Peyer's patch (tissue), 4 donors: ENCODE measurements around the gene IBSP. TPM values are rescaled to one million over a fixed set of nuclear protein-coding genes. Genes with fewer than 3 reads are reported as not detected.

Experiments
- DNase-seq, 3 donors: peaks; one replicate each; pipeline ENCODE4 v3.0.0-alpha.2; 2017 to 2019
- H3K27ac ChIP-seq, 4 donors: fragments of 200-600 bp; sonication (generic); one replicate each; pipeline ENCODE4 v1.5.1; 2016 to 2019
- H3K27me3 ChIP-seq, 2 donors: fragments of 200-600 bp; sonication (generic); one replicate each; pipeline ENCODE4 v1.5.1; 2019
- H3K36me3 ChIP-seq, 3 donors: fragments of 200-600 bp; sonication (generic); one replicate each; pipeline ENCODE4 v1.5.1; 2016 to 2019
- H3K4me1 ChIP-seq, 4 donors: fragments of 200-600 bp; sonication (generic); one replicate each; pipeline ENCODE4 v1.5.1; 2016 to 2019
- H3K4me3 ChIP-seq, 4 donors: fragments of 200-600 bp; sonication (generic); 1 replicate in 3 of 4; 2 replicates in 1 of 4; pipeline ENCODE4 v1.5.1; 2016 to 2019; ENCODE audit warnings: mild to moderate bottlenecking in 1 of 4
- H3K9me3 ChIP-seq, 4 donors: fragments of 200-600 bp; sonication (generic); one replicate each; pipeline ENCODE4 v1.5.1; 2016 to 2019; ENCODE audit warnings: mild to moderate bottlenecking in 1 of 4
- CTCF ChIP-seq, 6 experiments: fragments of 450-650 bp in 4 of 6; fragments of 200-600 bp in 2 of 6; sonication (generic) in 1 of 6; IDR thresholded peaks; one replicate each; pipeline ENCODE4 v1.5.1; 2017 to 2019; ENCODE audit warnings: antibody characterized with exemption in 6 of 6, mild to moderate bottlenecking in 3 of 6, moderate library complexity in 1 of 6
- POLR2A ChIP-seq, 2 donors: fragments of 450-650 bp; IDR thresholded peaks; one replicate each; pipeline ENCODE4 v1.5.1; 2017; ENCODE audit warnings: antibody characterized with exemption in 2 of 2, mild to moderate bottlenecking in 2 of 2, moderate library complexity in 2 of 2
- total RNA-seq, 4 donors: library from RNA; depleted of rRNA; stranded (reverse); fragments of >200 nt; gene quantifications; one replicate each; pipeline ENCODE4 v1.1.0, GENCODE V29; 2016

Gene IBSP
- total RNA-seq, 4 donors from 2014 or later, result not detected

GRCh38 chr4:87846226-87846625 lies 46.9 kb downstream of the IBSP start:
- TF ChIP-seq POLR2A (IDR thresholded peaks at IDR 0.05) (no peak), CTCF (IDR thresholded peaks at IDR 0.05) (no peak)
- H3K36me3 ChIP-seq, result no peaks in the 10 kb centered on the region

GRCh38 chr4:87848622-87849351 lies 49.4 kb downstream of the IBSP start:
- Histone ChIP-seq H3K9me3 (no peaks in the 10 kb centered on the region), H3K27ac (no peak overlapping the region), H3K27me3 (no peaks in the 10 kb centered on the region), H3K4me1 (peaks cover 0 to 4% (median 0%) of the 10 kb centered on the region in 4 donors), H3K36me3 (no peaks in the 10 kb centered on the region), H3K4me3 (no peak overlapping the region)
- DNase-seq, result peak in 2 of 3 donors; percentile 24 to 57
- no peak for TF ChIP-seq POLR2A (IDR thresholded peaks at IDR 0.05)
- peak in 5 of 6 experiments; percentile 28 to 53 (median 49) for TF ChIP-seq CTCF (IDR thresholded peaks at IDR 0.05)

More at GRCh38 chr4:87846226-87846625, 46.9 kb downstream of the IBSP start:
- DNase-seq, result no peak
- Histone ChIP-seq H3K27ac (no peak overlapping the region), H3K4me3 (no peak overlapping the region), H3K9me3 (no peaks in the 10 kb centered on the region), H3K27me3 (no peaks in the 10 kb centered on the region), H3K4me1 (peaks cover 0 to 4% (median 0%) of the 10 kb centered on the region in 4 donors)

- no peak for DNase-seq
- H3K4me3 ChIP-seq, result no peak overlapping the region
- H3K36me3 ChIP-seq, result no peaks in the 10 kb centered on the region
- H3K4me1 ChIP-seq, result peaks cover 0 to 4% (median 0%) of the 10 kb centered on the region in 4 donors
- H3K9me3 ChIP-seq, result no peaks in the 10 kb centered on the region
- H3K27me3 ChIP-seq, result no peaks in the 10 kb centered on the region
- TF ChIP-seq POLR2A (IDR thresholded peaks at IDR 0.05) (no peak), CTCF (IDR thresholded peaks at IDR 0.05) (no peak)
- H3K27ac ChIP-seq, result no peak overlapping the region
Observed at GRCh38 chr4:87849612-87850011, 50.3 kb downstream of the IBSP start.

GRCh38 chr4:87851332-87851731 lies 52.0 kb downstream of the IBSP start:
- H3K27me3 ChIP-seq, result no peaks in the 10 kb centered on the region
- H3K36me3 ChIP-seq, result no peaks in the 10 kb centered on the region
- TF ChIP-seq CTCF (IDR thresholded peaks at IDR 0.05) (no peak), POLR2A (IDR thresholded peaks at IDR 0.05) (no peak)
- H3K9me3 ChIP-seq, result no peaks in the 10 kb centered on the region
- DNase-seq, result no peak
- H3K27ac ChIP-seq, result no peak overlapping the region
- peaks cover 0 to 4% (median 0%) of the 10 kb centered on the region in 4 donors for H3K4me1 ChIP-seq
- no peak overlapping the region for H3K4me3 ChIP-seq

- no peak overlapping the region for H3K4me3 ChIP-seq
- no peak for TF ChIP-seq CTCF (IDR thresholded peaks at IDR 0.05)
- no peak for TF ChIP-seq POLR2A (IDR thresholded peaks at IDR 0.05)
- no peaks in the 10 kb centered on the region for H3K9me3 ChIP-seq
- no peaks in the 10 kb centered on the region for H3K36me3 ChIP-seq
- H3K27ac ChIP-seq, result no peak overlapping the region
- DNase-seq, result no peak
- no peaks in the 10 kb centered on the region for H3K27me3 ChIP-seq
- H3K4me1 ChIP-seq, result peaks cover 0 to 4% (median 0%) of the 10 kb centered on the region in 4 donors
Observed at GRCh38 chr4:87851953-87852352, 52.6 kb downstream of the IBSP start.
